ENCODE measurements around the gene SARDH. TPM values are rescaled to one million over a fixed set of nuclear protein-coding genes. Genes with fewer than 3 reads are reported as not detected.

SARDH gene
- total RNA-seq, 2 experiments from 2014 or later, result 5.5 to 5.6 TPM

- ChIA-PET CTCF (no interaction called here), POLR2A (no interaction called here)
- Mint-ChIP-seq H3K36me3 (ENCODE audit: low read depth) (no peaks in the 10 kb centered on the region), H3K4me3 (no peak overlapping the region), H3K27me3 (peaks cover 1% of the 10 kb centered on the region), H3K27ac (no peak overlapping the region), H3K4me1 (ENCODE audit: low read depth) (no peaks in the 10 kb centered on the region), H3K9me3 (no peaks in the 10 kb centered on the region)
- TF ChIP-seq, protein P1, sequence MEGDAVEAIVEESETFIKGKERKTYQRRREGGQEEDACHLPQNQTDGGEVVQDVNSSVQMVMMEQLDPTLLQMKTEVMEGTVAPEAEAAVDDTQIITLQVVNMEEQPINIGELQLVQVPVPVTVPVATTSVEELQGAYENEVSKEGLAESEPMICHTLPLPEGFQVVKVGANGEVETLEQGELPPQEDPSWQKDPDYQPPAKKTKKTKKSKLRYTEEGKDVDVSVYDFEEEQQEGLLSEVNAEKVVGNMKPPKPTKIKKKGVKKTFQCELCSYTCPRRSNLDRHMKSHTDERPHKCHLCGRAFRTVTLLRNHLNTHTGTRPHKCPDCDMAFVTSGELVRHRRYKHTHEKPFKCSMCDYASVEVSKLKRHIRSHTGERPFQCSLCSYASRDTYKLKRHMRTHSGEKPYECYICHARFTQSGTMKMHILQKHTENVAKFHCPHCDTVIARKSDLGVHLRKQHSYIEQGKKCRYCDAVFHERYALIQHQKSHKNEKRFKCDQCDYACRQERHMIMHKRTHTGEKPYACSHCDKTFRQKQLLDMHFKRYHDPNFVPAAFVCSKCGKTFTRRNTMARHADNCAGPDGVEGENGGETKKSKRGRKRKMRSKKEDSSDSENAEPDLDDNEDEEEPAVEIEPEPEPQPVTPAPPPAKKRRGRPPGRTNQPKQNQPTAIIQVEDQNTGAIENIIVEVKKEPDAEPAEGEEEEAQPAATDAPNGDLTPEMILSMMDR (IDR thresholded peaks at IDR 0.05), result no peak
- DNase-seq (no peak), ATAC-seq (no peak)
- intact Hi-C loops (cut with micrococcal nuclease), result no loop called here
These were observed 47.7 kb upstream of the SARDH start for GRCh38 chr9:133785753-133786370.

DNA sequence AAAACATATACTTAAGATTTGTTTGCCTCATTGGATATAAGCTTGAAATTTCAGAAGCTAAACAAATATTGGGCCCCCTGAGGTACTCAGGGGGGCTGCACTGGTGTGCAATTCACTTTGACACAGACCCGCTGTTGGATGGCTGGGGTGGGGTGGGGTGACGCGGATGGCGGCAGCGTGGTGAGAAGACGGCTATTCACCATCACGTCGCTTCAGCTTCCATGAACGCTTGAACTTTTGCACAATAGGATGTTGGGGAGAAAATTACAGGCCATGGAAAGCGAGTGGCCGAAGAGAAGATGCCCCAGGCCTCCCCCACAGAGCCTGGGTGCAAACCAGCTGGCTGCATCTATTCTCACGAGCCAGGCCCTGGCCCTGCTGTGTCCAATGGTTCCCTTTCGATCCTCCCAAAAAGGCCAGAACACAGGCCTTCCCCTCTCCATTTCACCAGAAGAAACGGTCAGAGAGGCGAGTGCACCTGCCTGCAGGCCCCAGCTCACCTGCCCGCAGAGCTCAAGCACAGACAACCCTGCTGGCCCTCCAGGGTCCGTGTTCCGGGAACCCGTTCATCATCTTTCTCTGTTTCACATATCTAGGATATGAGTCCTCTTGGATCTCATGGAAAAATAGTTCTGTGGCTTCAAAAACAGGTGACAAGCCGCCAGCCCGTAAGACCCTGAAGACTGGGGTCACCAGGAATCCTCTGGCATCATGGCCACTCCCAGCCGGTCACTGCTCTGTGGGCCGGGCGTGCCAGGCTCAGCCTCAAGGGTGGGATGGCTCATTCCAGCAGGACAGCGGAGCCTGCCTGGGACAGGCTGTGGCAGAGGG lies 46.8 kb upstream of the SARDH start:
- Mint-ChIP-seq H3K9me3 (no peaks in the 10 kb centered on the region), H3K36me3 (ENCODE audit: low read depth) (no peaks in the 10 kb centered on the region), H3K27ac (no peak overlapping the region), H3K4me3 (no peak overlapping the region), H3K27me3 (peaks cover 1% of the 10 kb centered on the region), H3K4me1 (ENCODE audit: low read depth) (no peaks in the 10 kb centered on the region)
- TF ChIP-seq, protein P1 (IDR thresholded peaks at IDR 0.05), result no peak
- ChIA-PET CTCF (interaction anchor here (1.3 to 4.6 kb wide), 2 partner anchors 9 to 210 kb away, joined by 4 to 122 read pairs; no protein-coding TSS in a partner anchor), POLR2A (no interaction called here)
- intact Hi-C loops (cut with micrococcal nuclease), result no loop called here
- ATAC-seq (no peak), DNase-seq (no peak)

GRCh38 chr9:133783331-133783731 lies 45.2 kb upstream of the SARDH start:
- Mint-ChIP-seq H3K9me3 (no peaks in the 10 kb centered on the region), H3K27me3 (no peaks in the 10 kb centered on the region), H3K36me3 (ENCODE audit: low read depth) (no peaks in the 10 kb centered on the region), H3K27ac (no peak overlapping the region), H3K4me1 (ENCODE audit: low read depth) (no peaks in the 10 kb centered on the region), H3K4me3 (no peak overlapping the region)
- ChIA-PET CTCF (interaction anchor here (1.2 to 4.6 kb wide), 6 partner anchors 10 to 224 kb away, joined by 3 to 122 read pairs (median 11); no protein-coding TSS in a partner anchor), POLR2A (no interaction called here)
- intact Hi-C loops (cut with micrococcal nuclease), result no loop called here
- no peak for DNase-seq
- no peak for ATAC-seq
- TF ChIP-seq, protein P1 (IDR thresholded peaks at IDR 0.05), result no peak

DNA sequence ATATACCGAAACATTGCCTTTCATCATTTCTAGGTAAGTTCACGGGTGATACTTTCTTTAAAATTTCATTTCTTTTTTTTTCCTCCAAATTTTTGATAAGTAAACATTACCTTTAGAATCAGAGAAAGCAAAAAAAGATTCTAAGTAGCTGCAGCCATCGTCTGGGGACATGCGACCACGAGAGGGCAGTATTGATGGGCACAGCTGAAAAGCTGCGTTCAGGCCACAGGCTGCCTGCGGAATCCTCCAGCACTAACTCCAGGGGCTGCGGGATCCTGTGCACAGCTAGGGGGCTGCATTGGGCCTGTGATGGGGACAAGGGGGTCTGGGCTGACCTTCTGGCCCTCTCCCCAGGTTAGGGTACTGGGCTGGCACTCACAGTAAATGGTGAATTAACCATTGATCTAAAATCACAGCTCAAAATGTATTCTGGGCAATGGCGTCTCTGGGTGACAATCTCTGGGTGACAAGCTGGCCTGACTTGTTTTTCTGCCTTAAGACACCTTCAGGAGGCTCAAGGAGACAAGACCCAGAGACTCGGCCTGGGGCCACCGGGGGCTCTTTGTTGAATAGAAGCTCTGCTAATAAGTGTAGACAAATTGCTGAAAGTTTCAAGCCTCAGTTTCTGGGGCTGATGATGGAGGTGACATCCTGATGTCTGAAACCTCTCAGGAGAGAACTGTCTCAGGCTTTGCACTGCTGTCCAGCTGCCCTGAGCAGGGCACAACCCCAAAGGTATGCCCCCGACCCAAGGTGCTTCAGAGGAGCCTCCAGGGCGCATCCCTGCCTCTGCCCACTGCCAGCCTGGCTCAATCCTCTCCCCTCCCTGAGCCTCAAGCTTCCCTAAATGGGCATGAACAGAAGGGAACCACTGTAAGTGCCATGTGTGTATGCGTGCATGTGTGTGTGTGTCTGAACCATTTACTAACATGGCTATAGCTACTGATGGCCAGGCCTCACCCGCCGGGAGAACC lies 44.3 kb upstream of the SARDH start:
- H3K27me3 Mint-ChIP-seq, result no peaks in the 10 kb centered on the region
- CTCF ChIA-PET, result interaction anchor here (0.7 to 4.6 kb wide), 32 partner anchors 9 to 545 kb away, joined by 3 to 122 read pairs (median 3); no protein-coding TSS in a partner anchor
- no peaks in the 10 kb centered on the region for H3K36me3 Mint-ChIP-seq (ENCODE audit: low read depth)
- peak; percentile 70 for ATAC-seq
- TF ChIP-seq, protein P1 (IDR thresholded peaks at IDR 0.05), result peak; percentile 73
- intact Hi-C loops (cut with micrococcal nuclease), result no loop called here
- H3K27ac Mint-ChIP-seq, result no peak overlapping the region
- no peaks in the 10 kb centered on the region for H3K9me3 Mint-ChIP-seq
- peak; percentile 84 for DNase-seq
- POLR2A ChIA-PET, result interaction anchor here (1.4 kb wide), 1 partner anchor 209 kb away, joined by 3 read pairs; no protein-coding TSS in a partner anchor
- H3K4me1 Mint-ChIP-seq (ENCODE audit: low read depth), result no peaks in the 10 kb centered on the region
- no peak overlapping the region for H3K4me3 Mint-ChIP-seq

Data from activated CD8-positive, alpha-beta T cell treated with anti-CD3 and anti-CD28 coated beads for 36 hours (primary cell).